GM13977 (cell line): Measurements from ENCODE around the gene ZSWIM2.
"Not testable (repeated sequence)": the region's sequence is repeated elsewhere in the genome, so short reads cannot be mapped to it uniquely, and the experiment has no call there.

Source experiments
- DNase-seq: peaks from one replicate; pipeline ENCODE4 v3.0.0; 2012; ENCODE audit warnings: low spot score
- in situ Hi-C: fragments of 300-500 bp; cut with MboI; formaldehyde crosslinking; loops from one replicate; pipeline ENCODE4 v1.12.0; 2022; ENCODE audit warnings: low sequenced_read_pairs, low pct_unique_long_range_greater_than_20kb, mixed read lengths, inconsistent platforms; ENCODE audit not compliant: unreplicated experiment
- TF ChIP-seq, protein P1 (sequence below): IDR thresholded peaks from 2 replicates; pipeline ENCODE4 v1.5.1; 2012; ENCODE audit warnings: mild to moderate bottlenecking, control low read depth; ENCODE audit not compliant: insufficient read depth; ENCODE audit errors: extremely low read depth, missing control alignments

The ZSWIM2 gene

GRCh38 chr2:186827411-186827810 lies 21.6 kb downstream of the ZSWIM2 start:
- no peak for DNase-seq
- TF ChIP-seq, protein P1, sequence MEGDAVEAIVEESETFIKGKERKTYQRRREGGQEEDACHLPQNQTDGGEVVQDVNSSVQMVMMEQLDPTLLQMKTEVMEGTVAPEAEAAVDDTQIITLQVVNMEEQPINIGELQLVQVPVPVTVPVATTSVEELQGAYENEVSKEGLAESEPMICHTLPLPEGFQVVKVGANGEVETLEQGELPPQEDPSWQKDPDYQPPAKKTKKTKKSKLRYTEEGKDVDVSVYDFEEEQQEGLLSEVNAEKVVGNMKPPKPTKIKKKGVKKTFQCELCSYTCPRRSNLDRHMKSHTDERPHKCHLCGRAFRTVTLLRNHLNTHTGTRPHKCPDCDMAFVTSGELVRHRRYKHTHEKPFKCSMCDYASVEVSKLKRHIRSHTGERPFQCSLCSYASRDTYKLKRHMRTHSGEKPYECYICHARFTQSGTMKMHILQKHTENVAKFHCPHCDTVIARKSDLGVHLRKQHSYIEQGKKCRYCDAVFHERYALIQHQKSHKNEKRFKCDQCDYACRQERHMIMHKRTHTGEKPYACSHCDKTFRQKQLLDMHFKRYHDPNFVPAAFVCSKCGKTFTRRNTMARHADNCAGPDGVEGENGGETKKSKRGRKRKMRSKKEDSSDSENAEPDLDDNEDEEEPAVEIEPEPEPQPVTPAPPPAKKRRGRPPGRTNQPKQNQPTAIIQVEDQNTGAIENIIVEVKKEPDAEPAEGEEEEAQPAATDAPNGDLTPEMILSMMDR = no peak
- in situ Hi-C loops = no loop called here

- in situ Hi-C loops = no loop called here
- no peak for DNase-seq
- TF ChIP-seq, protein P1 = no peak
Measured at GRCh38 chr2:186822323-186822722, 26.6 kb downstream of the ZSWIM2 start.

GRCh38 chr2:186820303-186820702 lies 28.7 kb downstream of the ZSWIM2 start:
- DNase-seq = no peak
- TF ChIP-seq, protein P1 = no peak
- in situ Hi-C loops = no loop called here

DNA sequence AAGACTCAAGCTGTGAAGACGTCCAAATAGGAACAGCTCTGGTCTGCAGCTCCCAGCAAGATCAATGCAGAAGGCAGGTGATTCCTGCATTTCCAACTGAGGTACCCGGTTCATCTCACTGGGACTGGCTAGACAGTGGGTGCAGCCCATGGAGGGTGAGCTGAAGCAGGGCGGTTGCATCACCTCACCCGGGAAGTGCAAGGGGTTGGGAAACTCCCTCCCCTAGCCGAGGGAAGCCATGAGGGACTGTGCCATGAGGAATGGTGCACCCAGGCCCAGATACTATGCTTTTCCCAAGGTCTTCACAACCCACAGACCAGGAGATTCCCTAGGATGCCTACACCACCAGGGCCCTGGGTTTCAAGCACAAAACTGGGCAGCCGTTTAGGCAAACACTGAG lies 37.2 kb downstream of the ZSWIM2 start:
- in situ Hi-C loops, DNase-seq: not testable (repeated sequence)

GRCh38 chr2:186806591-186806990 lies 42.4 kb downstream of the ZSWIM2 start:
- no peak for DNase-seq
- in situ Hi-C loops = no loop called here
- TF ChIP-seq, protein P1 = no peak

GRCh38 chr2:186798604-186799003 lies 50.4 kb downstream of the ZSWIM2 start:
- DNase-seq, in situ Hi-C loops: not testable (repeated sequence)

- DNase-seq = no peak
- TF ChIP-seq, protein P1 = no peak
- in situ Hi-C loops = no loop called here
Measured at GRCh38 chr2:186784930-186785329, 64.0 kb downstream of the ZSWIM2 start.

- no peak for DNase-seq
- in situ Hi-C loops = no loop called here
- TF ChIP-seq, protein P1 = no peak
Measured at GRCh38 chr2:186783254-186783653, 65.7 kb downstream of the ZSWIM2 start.
